MCF 10A (cell line): ENCODE data around the gene RALB. TPM values are rescaled to one million over a fixed set of nuclear protein-coding genes. Genes with fewer than 3 reads are reported as not detected.

Source experiments
- BruUV-seq: library from RNA; stranded (reverse); fragments of 400-500 nt; replicated peaks from 2 replicates; lab custom pipeline; 2021; lab: Mats Ljungman, UMichigan
- CTCF ChIA-PET: fragments of 300-600 bp; sonication (Branson Sonifier 250); formaldehyde crosslinking; extraction: SDS; loops from one replicate; lab custom pipeline; 2021; ENCODE audit warnings: antibody characterized with exemption, inconsistent platforms; lab: Yijun Ruan, JAX
- POLR2A ChIA-PET: fragments of 300-600, 350-650 bp; sonication (Branson Sonifier 250); formaldehyde crosslinking; extraction: SDS; loops from one replicate; lab custom pipeline; 2020; ENCODE audit warnings: antibody characterized with exemption, inconsistent platforms; lab: Yijun Ruan, JAX
- DNase-seq: peaks from one replicate; pipeline ENCODE4 v3.0.0-alpha.2; 2018; ENCODE audit not compliant: unreplicated experiment
- H3K27ac Mint-ChIP-seq: one replicate; pipeline ENCODE4 v1.8.0; 2022; ENCODE audit warnings: mild to moderate bottlenecking, low read depth, mixed read lengths; ENCODE audit not compliant: unreplicated experiment
- H3K27me3 Mint-ChIP-seq: one replicate; pipeline ENCODE4 v1.8.0; 2022; ENCODE audit warnings: mixed read lengths; ENCODE audit not compliant: insufficient read depth, unreplicated experiment
- H3K36me3 Mint-ChIP-seq: one replicate; pipeline ENCODE4 v1.8.0; 2022; ENCODE audit warnings: mild to moderate bottlenecking, moderate library complexity, mixed read lengths; ENCODE audit not compliant: insufficient read depth, unreplicated experiment
- H3K4me1 Mint-ChIP-seq: one replicate; pipeline ENCODE4 v1.8.0; 2022; ENCODE audit warnings: mixed read lengths; ENCODE audit not compliant: insufficient read depth, unreplicated experiment
- H3K4me3 Mint-ChIP-seq: one replicate; pipeline ENCODE4 v1.8.0; 2022; ENCODE audit warnings: mild to moderate bottlenecking, moderate library complexity, mixed read lengths; ENCODE audit not compliant: unreplicated experiment
- H3K9me3 Mint-ChIP-seq: one replicate; pipeline ENCODE4 v1.8.0; 2022; ENCODE audit warnings: mixed read lengths; ENCODE audit not compliant: unreplicated experiment
- intact Hi-C: fragments of 100-400 bp; cut with micrococcal nuclease; formaldehyde crosslinking; loops from 2 replicates; pipeline ENCODE4 v1.14.1; 2022
- total RNA-seq: library from RNA; stranded (reverse); gene quantifications from 2 replicates; pipeline ENCODE4 v1.2.3, GENCODE V29; 2022
- TF ChIP-seq, protein P1 (sequence below): fragments of 200-600 bp; IDR thresholded peaks from one replicate; pipeline ENCODE4 v1.8.0; 2022; ENCODE audit warnings: antibody characterized with exemption, mild to moderate bottlenecking; ENCODE audit not compliant: unreplicated experiment

The RALB gene
- total RNA-seq, 1 experiment from 2014 or later: 37.4 TPM

DNA sequence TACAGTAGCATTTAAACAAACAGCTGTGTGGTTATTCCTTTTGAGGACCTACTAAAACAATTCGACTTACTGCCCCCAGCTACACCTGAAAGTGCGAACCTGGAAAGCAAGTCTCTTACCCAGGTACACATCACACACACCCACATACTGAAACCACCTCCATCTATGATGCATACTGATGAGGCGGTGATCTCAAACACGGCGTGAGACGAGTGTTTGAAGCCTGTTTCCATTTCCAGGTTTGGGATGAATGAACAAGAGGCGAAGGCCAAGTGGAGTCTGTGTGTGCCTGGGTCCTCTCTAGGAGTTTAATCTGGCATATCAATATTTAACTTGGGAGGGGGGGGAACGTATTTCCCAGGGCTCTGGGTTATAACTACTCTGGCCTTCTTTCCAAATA is 31.0 kb upstream of the RALB start:
- H3K36me3 Mint-ChIP-seq: peaks cover 22% of the 10 kb centered on the region
- BruUV-seq: no TSS peak
- TF ChIP-seq, protein P1, sequence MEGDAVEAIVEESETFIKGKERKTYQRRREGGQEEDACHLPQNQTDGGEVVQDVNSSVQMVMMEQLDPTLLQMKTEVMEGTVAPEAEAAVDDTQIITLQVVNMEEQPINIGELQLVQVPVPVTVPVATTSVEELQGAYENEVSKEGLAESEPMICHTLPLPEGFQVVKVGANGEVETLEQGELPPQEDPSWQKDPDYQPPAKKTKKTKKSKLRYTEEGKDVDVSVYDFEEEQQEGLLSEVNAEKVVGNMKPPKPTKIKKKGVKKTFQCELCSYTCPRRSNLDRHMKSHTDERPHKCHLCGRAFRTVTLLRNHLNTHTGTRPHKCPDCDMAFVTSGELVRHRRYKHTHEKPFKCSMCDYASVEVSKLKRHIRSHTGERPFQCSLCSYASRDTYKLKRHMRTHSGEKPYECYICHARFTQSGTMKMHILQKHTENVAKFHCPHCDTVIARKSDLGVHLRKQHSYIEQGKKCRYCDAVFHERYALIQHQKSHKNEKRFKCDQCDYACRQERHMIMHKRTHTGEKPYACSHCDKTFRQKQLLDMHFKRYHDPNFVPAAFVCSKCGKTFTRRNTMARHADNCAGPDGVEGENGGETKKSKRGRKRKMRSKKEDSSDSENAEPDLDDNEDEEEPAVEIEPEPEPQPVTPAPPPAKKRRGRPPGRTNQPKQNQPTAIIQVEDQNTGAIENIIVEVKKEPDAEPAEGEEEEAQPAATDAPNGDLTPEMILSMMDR: no peak
- ChIA-PET POLR2A (interaction anchor here (1.1 kb wide), 1 partner anchor 41 kb away, joined by 4 read pairs; no protein-coding TSS in a partner anchor), CTCF (interaction anchor here (0.9 to 2.2 kb wide), 2 partner anchors 45 to 91 kb away, joined by 3 to 5 read pairs; no protein-coding TSS in a partner anchor)
- no peaks in the 10 kb centered on the region for H3K27me3 Mint-ChIP-seq
- H3K9me3 Mint-ChIP-seq: no peaks in the 10 kb centered on the region
- intact Hi-C loops: no loop called here
- no peak for DNase-seq
- peak overlapping the region; percentile 72 for H3K4me3 Mint-ChIP-seq
- H3K4me1 Mint-ChIP-seq: peaks cover 16% of the 10 kb centered on the region
- H3K27ac Mint-ChIP-seq: peak overlapping the region; percentile 81

DNA sequence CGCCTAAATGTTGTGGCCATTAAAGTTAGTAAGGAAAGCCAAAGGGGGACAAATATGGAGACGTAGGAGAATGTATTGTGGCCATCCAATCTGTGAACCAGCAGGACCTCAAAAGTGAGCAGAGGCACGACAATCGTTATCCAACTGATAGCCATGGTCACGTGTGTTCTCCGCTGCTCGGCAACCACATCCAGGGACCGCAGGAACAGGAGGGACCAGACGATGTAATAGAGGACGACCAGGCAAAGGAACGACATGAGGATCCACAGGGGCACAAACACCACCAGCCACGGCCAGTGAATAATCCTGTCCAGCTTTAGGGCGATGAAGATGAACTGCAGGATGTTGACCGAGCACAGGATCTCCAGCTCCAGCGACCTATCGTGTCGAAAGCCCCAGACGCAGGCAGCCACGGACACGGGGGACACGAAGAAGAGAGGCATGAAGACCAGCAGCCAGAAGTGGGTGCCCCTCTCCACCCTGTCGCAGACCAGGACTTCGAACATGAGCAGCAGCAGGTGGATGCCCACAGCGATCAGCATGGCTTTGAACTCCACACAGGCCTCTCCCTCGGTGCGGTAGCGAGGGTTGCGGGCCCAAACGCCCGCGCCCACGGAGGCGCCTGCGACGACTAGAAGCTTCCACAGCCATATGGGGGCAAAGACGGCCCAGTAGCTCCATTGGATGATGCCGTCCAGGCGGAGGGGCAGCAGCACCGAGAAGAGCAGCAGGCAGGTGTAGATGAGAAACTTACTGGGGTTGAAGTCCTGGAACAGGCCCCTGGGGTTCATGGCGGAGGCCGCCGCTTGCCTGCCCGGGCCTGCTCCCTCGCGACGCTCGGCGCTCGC is 30.2 kb upstream of the RALB start:
- TF ChIP-seq, protein P1: no peak
- peaks cover 16% of the 10 kb centered on the region for H3K4me1 Mint-ChIP-seq
- H3K27ac Mint-ChIP-seq: peak overlapping the region; percentile 81
- no peaks in the 10 kb centered on the region for H3K27me3 Mint-ChIP-seq
- peak overlapping the region; percentile 72 for H3K4me3 Mint-ChIP-seq
- no peak for DNase-seq
- ChIA-PET CTCF (interaction anchor here (0.5 to 1.9 kb wide), 3 partner anchors 21 to 458 kb away, joined by 3 to 5 read pairs (median 4); no protein-coding TSS in a partner anchor), POLR2A (interaction anchor here (1.1 to 1.5 kb wide), 2 partner anchors 31 to 40 kb away, joined by 4 to 7 read pairs; partner anchors contain the start of gene RALB)
- H3K36me3 Mint-ChIP-seq: peaks cover 22% of the 10 kb centered on the region
- H3K9me3 Mint-ChIP-seq: no peaks in the 10 kb centered on the region
- intact Hi-C loops: no loop called here
- BruUV-seq: no TSS peak

DNA sequence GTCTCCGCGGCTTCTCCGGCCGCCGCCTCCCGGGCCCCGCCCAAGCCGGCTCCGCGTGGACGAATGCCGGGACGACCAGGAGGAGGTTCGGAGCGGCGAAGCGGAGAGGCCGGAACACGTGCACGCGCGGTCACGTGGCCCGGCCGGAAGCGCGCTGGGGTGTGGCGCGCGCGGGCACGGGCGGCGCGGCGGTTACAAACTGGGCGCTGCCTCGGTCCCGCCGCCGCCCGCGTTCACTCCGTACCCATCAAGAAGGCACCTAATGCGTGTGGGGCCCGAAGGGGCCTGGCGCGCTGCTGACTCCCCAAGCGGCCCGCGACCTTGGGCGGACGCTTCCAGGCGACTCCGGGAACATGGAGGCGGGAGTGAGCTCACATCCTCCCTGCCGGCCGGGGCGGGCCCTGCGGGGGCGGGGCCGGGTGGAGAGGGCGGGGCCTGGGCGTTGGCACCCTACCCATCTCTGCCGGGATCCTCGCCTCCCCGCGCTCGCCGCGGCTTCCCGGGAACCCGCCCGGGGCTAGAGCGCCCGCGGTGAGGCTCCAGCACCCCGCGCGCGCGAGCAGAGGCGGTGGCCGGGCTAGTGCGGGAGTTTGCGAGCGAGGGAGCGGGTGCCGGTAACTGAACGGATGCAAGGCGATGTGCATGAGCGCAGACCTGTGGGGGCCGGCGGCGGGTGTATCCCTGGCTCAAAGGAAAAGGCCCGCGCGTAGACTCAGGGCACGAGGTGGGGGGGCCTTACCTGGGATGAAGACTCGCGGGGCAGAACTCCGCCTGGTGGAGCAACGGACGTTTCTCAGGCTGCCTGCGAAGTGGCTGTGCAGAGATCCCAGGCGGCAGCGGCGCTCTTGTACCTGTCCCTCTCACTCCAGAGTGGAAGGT is 29.4 kb upstream of the RALB start, which contains the start of gene TMEM185B:
TSS of gene TMEM185B (minus strand) at position 367 of the 879 bp plus-strand sequence. CDS start 424 bp downstream, outside the sequence.
- no TSS peak for BruUV-seq
- Mint-ChIP-seq H3K4me1 (peaks cover 16% of the 10 kb centered on the region), H3K27ac (peak within 1 kb of the TSS; percentile 81), H3K36me3 (peaks cover 22% of the 10 kb centered on the region), H3K27me3 (no peaks in the 10 kb centered on the region), H3K9me3 (no peaks in the 10 kb centered on the region), H3K4me3 (peak within 1 kb of the TSS; percentile 72)
- CTCF ChIA-PET: interaction anchor here (0.5 to 1.9 kb wide), 2 partner anchors 21 to 457 kb away, joined by 3 to 5 read pairs; no protein-coding TSS in a partner anchor
- DNase-seq: peak; percentile 83
- intact Hi-C loops: no loop called here
- POLR2A ChIA-PET: interaction anchor here (0.6 to 1.5 kb wide), 3 partner anchors 22 to 453 kb away, joined by 3 to 7 read pairs (median 3); partner anchors contain the start of gene RALB
- TF ChIP-seq, protein P1: peak; percentile 27
